HEK293 (cell line): ENCODE results near the gene KIF23.

ENCODE experiments used
- CTCF ChIA-PET: fragments of 350-600 bp; formaldehyde crosslinking; extraction: SDS; loops from one replicate; lab custom pipeline; 2021; ENCODE audit warnings: antibody characterized with exemption; lab: Yijun Ruan, JAX
- POLR2A ChIA-PET: fragments of 300-600 bp; formaldehyde crosslinking; extraction: SDS; loops from one replicate; lab custom pipeline; 2020; ENCODE audit warnings: antibody characterized with exemption, inconsistent platforms; lab: Yijun Ruan, JAX
- H3K27ac ChIP-seq: fragments of 200-500 bp; sonication (Bioruptor generic); 2 replicates; pipeline ENCODE4 v1.5.1; 2014; ENCODE audit warnings: low read depth, low read length, control low read depth, inconsistent platforms; ENCODE audit errors: extremely low read depth
- H3K36me3 ChIP-seq, 2 experiments: fragments of 200-500 bp in 1 of 2; sonication (Bioruptor generic) in 1 of 2; 1 replicate in 1 of 2; 2 replicates in 1 of 2; pipeline ENCODE4 v1.5.1; 2014 to 2017; ENCODE audit warnings: inconsistent platforms in 2 of 2, low read length in 2 of 2; ENCODE audit not compliant: control insufficient read depth in 2 of 2, insufficient read depth in 1 of 2
- H3K4me1 ChIP-seq: fragments of 200-500 bp; sonication (Bioruptor generic); 2 replicates; pipeline ENCODE4 v1.5.1; 2014; ENCODE audit warnings: mild to moderate bottlenecking, low read length, inconsistent platforms; ENCODE audit not compliant: control insufficient read depth, insufficient read depth
- H3K4me3 ChIP-seq: 2 replicates; pipeline ENCODE4 v1.5.1; 2011; ENCODE audit warnings: low read depth, mild to moderate bottlenecking, control low read depth, low read length, moderate library complexity
- H3K9me3 ChIP-seq: fragments of 200-500 bp; sonication (Bioruptor generic); 2 replicates; pipeline ENCODE4 v1.5.1; 2014; ENCODE audit warnings: low read depth, low read length, inconsistent platforms; ENCODE audit not compliant: control insufficient read depth, insufficient read depth
- SCRT1 ChIP-seq: fragments of 450-650 bp; formaldehyde crosslinking; IDR thresholded peaks from 2 replicates; pipeline ENCODE4 v1.5.1; 2016; ENCODE audit warnings: missing biosample characterization, missing genetic modification characterization, borderline replicate concordance
- ZBTB21 ChIP-seq: fragments of 450-650 bp; formaldehyde crosslinking; IDR thresholded peaks from 2 replicates; pipeline ENCODE4 v1.5.1; 2017; ENCODE audit warnings: missing biosample characterization, missing genetic modification characterization
- ZEB2 ChIP-seq: fragments of 450-650 bp; formaldehyde crosslinking; IDR thresholded peaks from 2 replicates; pipeline ENCODE4 v1.5.1; 2016; ENCODE audit warnings: missing biosample characterization, missing genetic modification characterization
- ZNF146 ChIP-seq: fragments of 450-650 bp; formaldehyde crosslinking; IDR thresholded peaks from 2 replicates; pipeline ENCODE4 v1.5.1; 2016; ENCODE audit warnings: missing biosample characterization, missing genetic modification characterization
- ZNF175 ChIP-seq: fragments of 450-650 bp; formaldehyde crosslinking; IDR thresholded peaks from 2 replicates; pipeline ENCODE4 v1.5.1; 2016; ENCODE audit warnings: missing biosample characterization, missing genetic modification characterization
- ZNF660 ChIP-seq: fragments of 450-650 bp; IDR thresholded peaks from 2 replicates; pipeline ENCODE4 v1.5.1; 2018; ENCODE audit warnings: missing biosample characterization, mild to moderate bottlenecking, missing genetic modification characterization
- ZSCAN16 ChIP-seq: fragments of 450-650 bp; formaldehyde crosslinking; IDR thresholded peaks from 2 replicates; pipeline ENCODE4 v1.5.1; 2016; ENCODE audit warnings: missing biosample characterization, missing genetic modification characterization
- TF ChIP-seq, protein P1 (sequence below): fragments of 450-650 bp; formaldehyde crosslinking; IDR thresholded peaks from 2 replicates; pipeline ENCODE4 v1.5.1; 2016; ENCODE audit warnings: missing biosample characterization, missing genetic modification characterization
- TF ChIP-seq, protein P2 (sequence below): sonication (generic); formaldehyde crosslinking; IDR thresholded peaks from 2 replicates; pipeline ENCODE4 v1.8.1; 2022; ENCODE audit warnings: mild to moderate bottlenecking, moderate library complexity, missing genetic modification reagents
- TF ChIP-seq, protein P3 (sequence below): fragments of 450-650 bp; formaldehyde crosslinking; IDR thresholded peaks from 2 replicates; pipeline ENCODE4 v1.5.1; 2017; ENCODE audit warnings: missing biosample characterization, missing genetic modification characterization
- TF ChIP-seq, protein P4 (sequence below): fragments of 450-650 bp; formaldehyde crosslinking; IDR thresholded peaks from 2 replicates; pipeline ENCODE4 v1.5.1; 2016; ENCODE audit warnings: missing biosample characterization, missing genetic modification characterization
- TF ChIP-seq, protein P5 (sequence below): fragments of 450-650 bp; formaldehyde crosslinking; IDR thresholded peaks from 2 replicates; pipeline ENCODE4 v1.5.0; 2017; ENCODE audit warnings: missing biosample characterization, missing genetic modification characterization, borderline replicate concordance
- TF ChIP-seq, protein P6 (sequence below): fragments of 450-650 bp; IDR thresholded peaks from 2 replicates; pipeline ENCODE4 v1.5.1; 2018; ENCODE audit warnings: missing biosample characterization, mild to moderate bottlenecking, missing genetic modification characterization

The KIF23 gene

DNA sequence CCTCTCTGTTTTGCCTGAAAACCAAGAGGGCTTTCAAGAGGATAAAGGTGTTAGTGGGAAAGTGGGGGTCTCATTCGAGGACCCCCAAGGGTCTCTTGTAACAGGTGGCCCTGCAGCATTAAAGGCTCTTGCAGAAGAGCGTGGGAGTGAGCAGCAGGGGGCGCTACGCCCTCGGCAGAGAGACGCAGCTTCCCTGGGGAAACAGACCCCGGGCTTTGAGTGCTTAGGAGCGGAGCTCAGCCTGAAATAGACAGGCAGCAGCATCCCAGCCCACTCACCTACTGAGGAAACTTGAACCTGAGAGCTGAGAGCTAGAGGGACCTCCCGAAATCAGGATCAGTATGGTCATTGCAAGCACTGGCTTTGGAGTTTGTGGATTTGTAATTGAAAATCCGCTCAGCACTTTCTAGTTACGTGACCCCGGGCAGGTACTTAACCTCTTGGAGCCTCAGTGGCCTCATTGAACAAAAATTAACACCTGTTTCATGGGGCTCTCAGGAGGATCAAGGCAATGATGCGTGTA lies 64.2 kb downstream of the KIF23 start (continued):
- TF ChIP-seq, protein P1, sequence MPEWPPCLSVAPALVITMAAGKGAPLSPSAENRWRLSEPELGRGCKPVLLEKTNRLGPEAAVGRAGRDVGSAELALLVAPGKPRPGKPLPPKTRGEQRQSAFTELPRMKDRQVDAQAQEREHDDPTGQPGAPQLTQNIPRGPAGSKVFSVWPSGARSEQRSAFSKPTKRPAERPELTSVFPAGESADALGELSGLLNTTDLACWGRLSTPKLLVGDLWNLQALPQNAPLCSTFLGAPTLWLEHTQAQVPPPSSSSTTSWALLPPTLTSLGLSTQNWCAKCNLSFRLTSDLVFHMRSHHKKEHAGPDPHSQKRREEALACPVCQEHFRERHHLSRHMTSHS: no peak

DNA sequence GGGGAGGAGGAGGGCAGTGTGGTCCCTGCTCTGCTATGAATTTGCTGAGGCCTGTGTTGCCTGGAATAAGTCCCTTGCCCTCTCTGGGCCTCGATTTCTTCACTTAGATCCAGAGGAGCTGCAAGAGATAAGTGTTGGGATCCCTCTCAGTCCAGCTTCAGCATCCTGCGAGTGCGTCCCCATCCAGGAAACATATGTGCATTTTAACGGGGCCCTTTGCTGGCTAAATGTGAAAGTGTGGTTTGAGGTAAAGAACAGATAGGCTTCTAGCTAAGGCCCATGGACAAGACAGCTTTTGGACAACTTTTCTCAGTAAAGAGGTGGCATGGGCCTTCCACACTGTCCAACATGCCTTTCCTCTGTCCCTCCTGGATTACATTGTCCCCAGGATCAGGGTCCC lies 64.9 kb downstream of the KIF23 start:
- Histone ChIP-seq H3K36me3 (no peaks in the 10 kb centered on the region), H3K4me3 (no peak overlapping the region)

More for the DNA sequence above, 64.9 kb downstream of the KIF23 start:
- Histone ChIP-seq H3K9me3 (no peaks in the 10 kb centered on the region), H3K4me1 (no peaks in the 10 kb centered on the region)
- POLR2A ChIA-PET: no interaction called here
- CTCF ChIA-PET: interaction anchor here (0.6 to 5.5 kb wide), 17 partner anchors 8 to 1333 kb away, joined by 3 to 65 read pairs (median 4); no protein-coding TSS in a partner anchor
- TF ChIP-seq, protein P2, sequence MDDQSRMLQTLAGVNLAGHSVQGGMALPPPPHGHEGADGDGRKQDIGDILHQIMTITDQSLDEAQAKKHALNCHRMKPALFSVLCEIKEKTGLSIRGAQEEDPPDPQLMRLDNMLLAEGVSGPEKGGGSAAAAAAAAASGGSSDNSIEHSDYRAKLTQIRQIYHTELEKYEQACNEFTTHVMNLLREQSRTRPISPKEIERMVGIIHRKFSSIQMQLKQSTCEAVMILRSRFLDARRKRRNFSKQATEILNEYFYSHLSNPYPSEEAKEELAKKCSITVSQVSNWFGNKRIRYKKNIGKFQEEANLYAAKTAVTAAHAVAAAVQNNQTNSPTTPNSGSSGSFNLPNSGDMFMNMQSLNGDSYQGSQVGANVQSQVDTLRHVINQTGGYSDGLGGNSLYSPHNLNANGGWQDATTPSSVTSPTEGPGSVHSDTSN (CRISPR knock-in tag): no peak
- TF ChIP-seq ZEB2 (tag by site-specific recombination): no peak
- TF ChIP-seq ZSCAN16: no peak
- no peak for TF ChIP-seq ZBTB21 (tag by site-specific recombination)
- TF ChIP-seq, protein P3, sequence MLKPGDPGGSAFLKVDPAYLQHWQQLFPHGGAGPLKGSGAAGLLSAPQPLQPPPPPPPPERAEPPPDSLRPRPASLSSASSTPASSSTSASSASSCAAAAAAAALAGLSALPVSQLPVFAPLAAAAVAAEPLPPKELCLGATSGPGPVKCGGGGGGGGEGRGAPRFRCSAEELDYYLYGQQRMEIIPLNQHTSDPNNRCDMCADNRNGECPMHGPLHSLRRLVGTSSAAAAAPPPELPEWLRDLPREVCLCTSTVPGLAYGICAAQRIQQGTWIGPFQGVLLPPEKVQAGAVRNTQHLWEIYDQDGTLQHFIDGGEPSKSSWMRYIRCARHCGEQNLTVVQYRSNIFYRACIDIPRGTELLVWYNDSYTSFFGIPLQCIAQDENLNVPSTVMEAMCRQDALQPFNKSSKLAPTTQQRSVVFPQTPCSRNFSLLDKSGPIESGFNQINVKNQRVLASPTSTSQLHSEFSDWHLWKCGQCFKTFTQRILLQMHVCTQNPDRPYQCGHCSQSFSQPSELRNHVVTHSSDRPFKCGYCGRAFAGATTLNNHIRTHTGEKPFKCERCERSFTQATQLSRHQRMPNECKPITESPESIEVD (tag by site-specific recombination): no peak
- TF ChIP-seq, protein P4, sequence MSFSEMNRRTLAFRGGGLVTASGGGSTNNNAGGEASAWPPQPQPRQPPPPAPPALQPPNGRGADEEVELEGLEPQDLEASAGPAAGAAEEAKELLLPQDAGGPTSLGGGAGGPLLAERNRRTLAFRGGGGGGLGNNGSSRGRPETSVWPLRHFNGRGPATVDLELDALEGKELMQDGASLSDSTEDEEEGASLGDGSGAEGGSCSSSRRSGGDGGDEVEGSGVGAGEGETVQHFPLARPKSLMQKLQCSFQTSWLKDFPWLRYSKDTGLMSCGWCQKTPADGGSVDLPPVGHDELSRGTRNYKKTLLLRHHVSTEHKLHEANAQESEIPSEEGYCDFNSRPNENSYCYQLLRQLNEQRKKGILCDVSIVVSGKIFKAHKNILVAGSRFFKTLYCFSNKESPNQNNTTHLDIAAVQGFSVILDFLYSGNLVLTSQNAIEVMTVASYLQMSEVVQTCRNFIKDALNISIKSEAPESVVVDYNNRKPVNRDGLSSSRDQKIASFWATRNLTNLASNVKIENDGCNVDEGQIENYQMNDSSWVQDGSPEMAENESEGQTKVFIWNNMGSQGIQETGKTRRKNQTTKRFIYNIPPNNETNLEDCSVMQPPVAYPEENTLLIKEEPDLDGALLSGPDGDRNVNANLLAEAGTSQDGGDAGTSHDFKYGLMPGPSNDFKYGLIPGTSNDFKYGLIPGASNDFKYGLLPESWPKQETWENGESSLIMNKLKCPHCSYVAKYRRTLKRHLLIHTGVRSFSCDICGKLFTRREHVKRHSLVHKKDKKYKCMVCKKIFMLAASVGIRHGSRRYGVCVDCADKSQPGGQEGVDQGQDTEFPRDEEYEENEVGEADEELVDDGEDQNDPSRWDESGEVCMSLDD: no peak
- no peak for TF ChIP-seq SCRT1 (tag by site-specific recombination)
- TF ChIP-seq ZNF660 (tag by site-specific recombination): no peak
- TF ChIP-seq ZNF146: no peak
- no peak for TF ChIP-seq ZNF175
- TF ChIP-seq, protein P5, sequence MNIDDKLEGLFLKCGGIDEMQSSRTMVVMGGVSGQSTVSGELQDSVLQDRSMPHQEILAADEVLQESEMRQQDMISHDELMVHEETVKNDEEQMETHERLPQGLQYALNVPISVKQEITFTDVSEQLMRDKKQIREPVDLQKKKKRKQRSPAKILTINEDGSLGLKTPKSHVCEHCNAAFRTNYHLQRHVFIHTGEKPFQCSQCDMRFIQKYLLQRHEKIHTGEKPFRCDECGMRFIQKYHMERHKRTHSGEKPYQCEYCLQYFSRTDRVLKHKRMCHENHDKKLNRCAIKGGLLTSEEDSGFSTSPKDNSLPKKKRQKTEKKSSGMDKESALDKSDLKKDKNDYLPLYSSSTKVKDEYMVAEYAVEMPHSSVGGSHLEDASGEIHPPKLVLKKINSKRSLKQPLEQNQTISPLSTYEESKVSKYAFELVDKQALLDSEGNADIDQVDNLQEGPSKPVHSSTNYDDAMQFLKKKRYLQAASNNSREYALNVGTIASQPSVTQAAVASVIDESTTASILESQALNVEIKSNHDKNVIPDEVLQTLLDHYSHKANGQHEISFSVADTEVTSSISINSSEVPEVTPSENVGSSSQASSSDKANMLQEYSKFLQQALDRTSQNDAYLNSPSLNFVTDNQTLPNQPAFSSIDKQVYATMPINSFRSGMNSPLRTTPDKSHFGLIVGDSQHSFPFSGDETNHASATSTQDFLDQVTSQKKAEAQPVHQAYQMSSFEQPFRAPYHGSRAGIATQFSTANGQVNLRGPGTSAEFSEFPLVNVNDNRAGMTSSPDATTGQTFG: no peak
- TF ChIP-seq, protein P6, sequence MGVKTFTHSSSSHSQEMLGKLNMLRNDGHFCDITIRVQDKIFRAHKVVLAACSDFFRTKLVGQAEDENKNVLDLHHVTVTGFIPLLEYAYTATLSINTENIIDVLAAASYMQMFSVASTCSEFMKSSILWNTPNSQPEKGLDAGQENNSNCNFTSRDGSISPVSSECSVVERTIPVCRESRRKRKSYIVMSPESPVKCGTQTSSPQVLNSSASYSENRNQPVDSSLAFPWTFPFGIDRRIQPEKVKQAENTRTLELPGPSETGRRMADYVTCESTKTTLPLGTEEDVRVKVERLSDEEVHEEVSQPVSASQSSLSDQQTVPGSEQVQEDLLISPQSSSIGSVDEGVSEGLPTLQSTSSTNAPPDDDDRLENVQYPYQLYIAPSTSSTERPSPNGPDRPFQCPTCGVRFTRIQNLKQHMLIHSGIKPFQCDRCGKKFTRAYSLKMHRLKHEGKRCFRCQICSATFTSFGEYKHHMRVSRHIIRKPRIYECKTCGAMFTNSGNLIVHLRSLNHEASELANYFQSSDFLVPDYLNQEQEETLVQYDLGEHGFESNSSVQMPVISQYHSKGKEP (tag by site-specific recombination): no peak
- TF ChIP-seq, all 188 proteins: peak for 0
- H3K27ac ChIP-seq: no peak overlapping the region
